HG03045 (cell line): Measurements from ENCODE around the gene CHST11.
A peak's percentile ranks its signal among the peaks of the same experiment; 100 is the strongest.

Experiments
- ATAC-seq: cut with Tn5 transposase; IDR thresholded peaks from one replicate; pipeline ENCODE4 v1.9.1; 2021; ENCODE audit warnings: mild to moderate bottlenecking, moderate library complexity; ENCODE audit not compliant: unreplicated experiment

CHST11 gene

GRCh38 chr12:104501660-104502059 is 44.9 kb downstream of the CHST11 start:
- ATAC-seq = no peak

GRCh38 chr12:104502217-104502616 is 45.5 kb downstream of the CHST11 start:
- ATAC-seq = no peak

GRCh38 chr12:104502638-104503037 is 45.9 kb downstream of the CHST11 start:
- ATAC-seq = no peak

GRCh38 chr12:104503191-104503590 is 46.4 kb downstream of the CHST11 start:
- ATAC-seq = no peak

GRCh38 chr12:104504146-104504545 is 47.4 kb downstream of the CHST11 start:
- ATAC-seq = no peak

- peak; percentile 91 for ATAC-seq
Observed at GRCh38 chr12:104505095-104505818, 48.5 kb downstream of the CHST11 start.

GRCh38 chr12:104506676-104507401 is 50.1 kb downstream of the CHST11 start:
- ATAC-seq = no peak

GRCh38 chr12:104507672-104508071 is 50.9 kb downstream of the CHST11 start:
- no peak for ATAC-seq

GRCh38 chr12:104508752-104509446 is 52.2 kb downstream of the CHST11 start:
- ATAC-seq = no peak

- ATAC-seq = no peak
Observed at GRCh38 chr12:104510145-104510872, 53.6 kb downstream of the CHST11 start.

- no peak for ATAC-seq
Observed at GRCh38 chr12:104510873-104511440, 54.2 kb downstream of the CHST11 start.

GRCh38 chr12:104513681-104514080 is 56.9 kb downstream of the CHST11 start:
- no peak for ATAC-seq

GRCh38 chr12:104514092-104514810 is 57.5 kb downstream of the CHST11 start:
- ATAC-seq = no peak

- no peak for ATAC-seq
Observed at GRCh38 chr12:104515899-104516298, 59.2 kb downstream of the CHST11 start.

- no peak for ATAC-seq
Observed at GRCh38 chr12:104516821-104517220, 60.1 kb downstream of the CHST11 start.

- no peak for ATAC-seq
Observed at GRCh38 chr12:104517880-104518279, 61.1 kb downstream of the CHST11 start.

- ATAC-seq = no peak
Observed at GRCh38 chr12:104519190-104520019, 62.7 kb downstream of the CHST11 start.

- ATAC-seq = no peak
Observed at GRCh38 chr12:104520242-104520900, 63.6 kb downstream of the CHST11 start.

- ATAC-seq = no peak
Observed at GRCh38 chr12:104521731-104522130, 65.0 kb downstream of the CHST11 start.
